Spleen (tissue), 11 donors: ENCODE measurements around the gene NUDT17. TPM values are rescaled to one million over a fixed set of nuclear protein-coding genes. Genes with fewer than 3 reads are reported as not detected.
A peak's percentile ranks its signal among the peaks of the same experiment; 100 is the strongest.

Source experiments
- DNase-seq: peaks from one replicate; pipeline ENCODE4 v3.0.0-alpha.2; 2020
- H3K27ac ChIP-seq, 8 donors: fragments of 200-600 bp; sonication (generic) in 7 of 8; 1 replicate in 4 of 8; 2 replicates in 4 of 8; pipeline versions ENCODE4 v1.5.0 to v1.8.0; 2016 to 2021; ENCODE audit warnings: inconsistent platforms in 4 of 8, mild to moderate bottlenecking in 4 of 8, moderate library complexity in 1 of 8
- H3K27me3 ChIP-seq, 7 donors: fragments of 200-600 bp; sonication (generic) in 6 of 7; replicated peaks in 1 of 7; 1 replicate in 4 of 7; 2 replicates in 3 of 7; pipeline versions ENCODE4 v1.5.0 to v1.8.0; 2016 to 2021; ENCODE audit warnings: inconsistent platforms in 3 of 7, mild to moderate bottlenecking in 1 of 7
- H3K36me3 ChIP-seq, 6 donors: fragments of 200-600 bp; sonication (generic) in 5 of 6; 1 replicate in 4 of 6; 2 replicates in 2 of 6; pipeline versions ENCODE4 v1.5.0 to v1.8.0; 2016 to 2021; ENCODE audit warnings: inconsistent platforms in 2 of 6
- H3K4me1 ChIP-seq, 6 donors: fragments of 200-600 bp; sonication (generic) in 5 of 6; 1 replicate in 3 of 6; 2 replicates in 3 of 6; pipeline versions ENCODE4 v1.5.0 to v1.8.0; 2016 to 2021; ENCODE audit warnings: inconsistent platforms in 3 of 6
- H3K4me3 ChIP-seq, 8 donors: fragments of 200-600 bp; sonication (generic) in 7 of 8; 1 replicate in 4 of 8; 2 replicates in 4 of 8; pipeline versions ENCODE4 v1.5.0 to v1.8.0; 2016 to 2021; ENCODE audit warnings: inconsistent platforms in 4 of 8, mild to moderate bottlenecking in 4 of 8, moderate library complexity in 2 of 8
- H3K9me3 ChIP-seq, 8 donors: fragments of 200-600 bp; sonication (generic) in 7 of 8; 1 replicate in 4 of 8; 2 replicates in 4 of 8; pipeline versions ENCODE4 v1.5.0 to v1.8.0; 2016 to 2021; ENCODE audit warnings: inconsistent platforms in 4 of 8
- POLR2A ChIP-seq, 3 donors: fragments of 450-650 bp; IDR thresholded peaks; one replicate each; pipeline ENCODE4 v1.5.1; 2017; ENCODE audit warnings: antibody characterized with exemption in 3 of 3, mild to moderate bottlenecking in 1 of 3
- POLR2AphosphoS5 ChIP-seq, 3 donors: sonication (generic); formaldehyde crosslinking; IDR thresholded peaks; one replicate each; pipeline ENCODE4 v1.5.1; 2017; ENCODE audit warnings: antibody characterized with exemption in 3 of 3
- WGBS, 5 donors: extraction: QIAGEN DNeasy Blood & Tissue Kit in 3 of 5; methylation state at CpG; one replicate each; pipeline versions ENCODE4 v1.1.5 to v1.1.7; 2013 to 2018; 5-methylcytosine and 5-hydroxymethylcytosine counted together
- intact Hi-C: fragments of 100-400 bp; cut with DNase I; formaldehyde crosslinking; loops from one replicate; pipeline ENCODE4 v1.15.0; 2023; ENCODE audit warnings: low total_unique reads
- polyA plus RNA-seq, 3 donors: library from polyadenylated mRNA; stranded (reverse); fragments of 200-250 nt; gene quantifications; one replicate each; pipeline ENCODE4 v1.2.1, GENCODE V29; 2013
- total RNA-seq, 7 donors: library from RNA; depleted of rRNA in 3 of 7; stranded (reverse); fragments of >200 nt in 3 of 7; fragmentation: NEBNext Ultra II Directional in 4 of 7; extraction: Animal tissue kit (Norgen Biotek cat#: 25700) in 4 of 7; gene quantifications; one replicate each; pipeline versions ENCODE4 v1.1.0 to v1.2.1, GENCODE V29; 2016 to 2021
- TF ChIP-seq, protein P1 (sequence below), 11 experiments: fragments of 200-600 bp in 7 of 11; fragments of 450-650 bp in 4 of 11; sonication (generic) in 4 of 11; IDR thresholded peaks in 8 of 11; conservative IDR thresholded peaks in 3 of 11; 1 replicate in 7 of 11; 2 replicates in 4 of 11; pipeline versions ENCODE4 v1.4.0 to v1.8.0; 2016 to 2021; ENCODE audit warnings: antibody characterized with exemption in 11 of 11, inconsistent platforms in 4 of 11, mild to moderate bottlenecking in 1 of 11
- donor health status: healthy with polysubstance abuse.
- donor health status: DM: no; HTN: no; CAD: no; lungs with moderate emphysema.
- donor health status: DM: no; HTN: no; CAD: no.
- donor health status: Bipolar disorder and iron deficiency.
- donor health status: healthy.
- donor health status: DM: no; HTN: no; CAD: no.
- donor health status: DM: yes; HTN: yes; CAD: no.

NUDT17 gene
- total and polyA plus RNA-seq, 10 donors, result 4.3 to 7.5 (median 5.3) TPM

DNA sequence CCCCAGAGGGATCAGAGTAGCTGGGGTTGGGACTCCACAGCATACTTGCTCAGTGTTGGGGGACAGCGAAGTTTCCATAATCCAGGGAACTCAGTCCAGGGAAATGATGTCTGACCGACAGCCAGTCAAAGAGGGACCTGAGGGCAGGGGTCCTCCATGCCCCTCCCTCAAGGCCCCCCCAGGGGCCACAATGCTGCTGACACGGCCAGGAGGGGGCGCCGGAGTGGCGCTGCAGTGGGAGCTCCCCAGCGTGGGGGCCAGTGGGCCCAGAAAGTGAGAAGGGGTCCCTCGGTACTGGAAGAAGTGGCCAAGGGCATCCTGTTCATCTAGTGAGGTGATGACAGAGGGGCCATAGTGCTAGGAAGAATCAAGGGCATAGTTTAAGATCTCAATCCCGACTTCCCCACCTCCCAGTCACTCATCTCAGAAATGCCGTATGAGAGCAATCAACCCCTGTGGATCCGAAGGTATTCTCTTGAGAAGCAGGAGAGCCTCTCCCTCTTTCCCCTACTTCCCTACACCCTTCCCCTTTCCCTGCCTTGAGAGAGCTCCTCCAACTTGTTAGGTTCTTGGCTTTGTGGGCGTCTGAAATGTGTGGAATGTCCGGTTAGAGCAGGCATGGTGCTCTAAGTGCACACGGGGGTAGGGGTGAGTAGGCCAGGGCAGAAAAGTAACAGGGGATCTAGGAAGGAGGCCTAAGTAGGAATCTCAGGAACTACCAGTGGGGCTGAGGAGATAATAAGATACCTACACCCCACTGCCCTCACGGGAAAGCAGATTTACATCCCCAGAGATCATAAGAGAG is 4.1 kb downstream of the NUDT17 start:
- intact Hi-C loops, result loop anchor here (5.0 kb wide), 1 partner anchor 163 kb away; no protein-coding TSS in a partner anchor

DNA sequence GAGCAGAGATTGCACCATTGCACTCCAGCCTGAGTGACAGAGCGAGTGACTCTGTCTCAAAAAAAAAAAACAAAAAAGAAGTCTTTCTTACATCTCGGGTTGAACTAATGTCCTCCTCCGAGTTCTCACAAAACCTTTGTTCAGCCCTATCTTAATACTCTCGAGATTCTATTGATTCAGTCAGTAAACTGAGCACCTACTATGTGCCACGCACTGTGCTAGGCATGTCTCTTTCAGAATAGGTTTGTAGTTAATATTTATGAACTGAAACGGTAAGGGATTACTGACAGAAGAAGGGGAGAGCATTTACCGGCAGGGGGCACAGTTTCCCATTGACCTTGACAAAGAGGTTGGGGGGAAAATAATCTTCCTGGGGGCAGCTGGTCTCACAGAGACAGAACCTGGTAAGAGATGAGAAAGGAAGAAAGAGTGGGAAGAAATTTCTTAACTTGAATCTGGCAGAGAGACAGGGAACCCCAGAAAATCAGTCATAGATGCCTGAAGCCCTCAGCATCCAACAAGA is 10.1 kb downstream of the NUDT17 start:
- no peak overlapping the region for H3K27ac ChIP-seq
- intact Hi-C loops, result no loop called here
- 85 to 93% (median 89%) methylated on average over 7 of the region's 7 CpGs for WGBS, 5 donors

More for the DNA sequence above, 4.1 kb downstream of the NUDT17 start:
- Histone ChIP-seq H3K27ac (peak overlapping the region in 1 of 8 donors; percentile 3), H3K27me3 (no peaks in the 10 kb centered on the region), H3K4me1 (peaks cover 10 to 20% (median 18%) of the 10 kb centered on the region in 6 donors), H3K9me3 (no peaks in the 10 kb centered on the region), H3K36me3 (peaks cover 4 to 73% (median 48%) of the 10 kb centered on the region in 6 donors), H3K4me3 (no peak overlapping the region)
- no peak for DNase-seq
- WGBS, 5 donors, result 81 to 88% (median 87%) methylated on average over 15 of the region's 15 CpGs
- TF ChIP-seq, protein P1, sequence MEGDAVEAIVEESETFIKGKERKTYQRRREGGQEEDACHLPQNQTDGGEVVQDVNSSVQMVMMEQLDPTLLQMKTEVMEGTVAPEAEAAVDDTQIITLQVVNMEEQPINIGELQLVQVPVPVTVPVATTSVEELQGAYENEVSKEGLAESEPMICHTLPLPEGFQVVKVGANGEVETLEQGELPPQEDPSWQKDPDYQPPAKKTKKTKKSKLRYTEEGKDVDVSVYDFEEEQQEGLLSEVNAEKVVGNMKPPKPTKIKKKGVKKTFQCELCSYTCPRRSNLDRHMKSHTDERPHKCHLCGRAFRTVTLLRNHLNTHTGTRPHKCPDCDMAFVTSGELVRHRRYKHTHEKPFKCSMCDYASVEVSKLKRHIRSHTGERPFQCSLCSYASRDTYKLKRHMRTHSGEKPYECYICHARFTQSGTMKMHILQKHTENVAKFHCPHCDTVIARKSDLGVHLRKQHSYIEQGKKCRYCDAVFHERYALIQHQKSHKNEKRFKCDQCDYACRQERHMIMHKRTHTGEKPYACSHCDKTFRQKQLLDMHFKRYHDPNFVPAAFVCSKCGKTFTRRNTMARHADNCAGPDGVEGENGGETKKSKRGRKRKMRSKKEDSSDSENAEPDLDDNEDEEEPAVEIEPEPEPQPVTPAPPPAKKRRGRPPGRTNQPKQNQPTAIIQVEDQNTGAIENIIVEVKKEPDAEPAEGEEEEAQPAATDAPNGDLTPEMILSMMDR (IDR thresholded peaks at IDR 0.05 in 8 of 11, conservative IDR thresholded peaks at IDR 0.05 in 3 of 11), result peak in 3 of 11 experiments; percentile 16 to 20 (median 18)
- TF ChIP-seq POLR2A (IDR thresholded peaks at IDR 0.05) (no peak), POLR2AphosphoS5 (IDR thresholded peaks at IDR 0.05) (peak in 1 of 3 donors; percentile 39)

DNA sequence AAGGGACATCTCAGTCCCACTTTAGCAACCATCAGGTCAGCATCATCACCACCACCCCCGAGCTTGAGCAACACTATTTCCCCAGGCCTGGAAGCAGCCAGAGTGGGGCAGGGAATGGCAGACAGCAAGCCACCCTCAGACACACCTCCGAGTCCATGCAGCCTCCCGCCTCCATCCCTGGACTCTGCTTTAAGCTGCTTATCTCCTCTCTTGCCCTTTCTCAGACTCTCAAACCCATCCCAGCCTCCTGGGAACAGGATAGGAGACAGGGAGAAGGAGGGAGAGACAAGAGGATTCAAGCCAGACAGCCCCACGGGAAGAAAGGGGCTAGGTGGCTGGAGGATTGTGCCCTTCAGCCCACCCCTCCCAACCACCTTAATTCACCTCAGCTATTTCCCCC is 11.7 kb downstream of the NUDT17 start:
- intact Hi-C loops, result no loop called here
- peaks cover 3 to 27% (median 15%) of the 10 kb centered on the region in 6 donors for H3K4me1 ChIP-seq
- 69 to 92% (median 80%) methylated on average over 3 to 4 of the region's 4 CpGs for WGBS, 5 donors
- no peak overlapping the region for H3K4me3 ChIP-seq
- TF ChIP-seq POLR2A (IDR thresholded peaks at IDR 0.05), result no peak
- TF ChIP-seq, protein P1 (IDR thresholded peaks at IDR 0.05 in 8 of 11, conservative IDR thresholded peaks at IDR 0.05 in 3 of 11), result no peak
- no peak for TF ChIP-seq POLR2AphosphoS5 (IDR thresholded peaks at IDR 0.05)
- no peak for DNase-seq
- H3K36me3 ChIP-seq, result peaks cover 0 to 47% (median 41%) of the 10 kb centered on the region in 6 donors
- H3K27ac ChIP-seq, result no peak overlapping the region
- no peaks in the 10 kb centered on the region for H3K27me3 ChIP-seq
- H3K9me3 ChIP-seq, result no peaks in the 10 kb centered on the region

More for the DNA sequence above, 10.1 kb downstream of the NUDT17 start:
- Histone ChIP-seq H3K4me1 (peaks cover 3 to 27% (median 15%) of the 10 kb centered on the region in 6 donors), H3K27me3 (no peaks in the 10 kb centered on the region), H3K9me3 (no peaks in the 10 kb centered on the region), H3K4me3 (no peak overlapping the region), H3K36me3 (peaks cover 4 to 64% (median 52%) of the 10 kb centered on the region in 6 donors)
- no peak for DNase-seq
- TF ChIP-seq, protein P1 (IDR thresholded peaks at IDR 0.05 in 8 of 11, conservative IDR thresholded peaks at IDR 0.05 in 3 of 11), result peak in 2 of 11 experiments; percentile 14 to 16
- TF ChIP-seq POLR2A (IDR thresholded peaks at IDR 0.05) (no peak), POLR2AphosphoS5 (IDR thresholded peaks at IDR 0.05) (no peak)
